ENCODE results near the gene SAPCD2. TPM values are rescaled to one million over a fixed set of nuclear protein-coding genes. Genes with fewer than 3 reads are reported as not detected.

Gene SAPCD2
- total and polyA plus RNA-seq, 8 donors: 0.04 to 0.97 (median 0.34) TPM

DNA sequence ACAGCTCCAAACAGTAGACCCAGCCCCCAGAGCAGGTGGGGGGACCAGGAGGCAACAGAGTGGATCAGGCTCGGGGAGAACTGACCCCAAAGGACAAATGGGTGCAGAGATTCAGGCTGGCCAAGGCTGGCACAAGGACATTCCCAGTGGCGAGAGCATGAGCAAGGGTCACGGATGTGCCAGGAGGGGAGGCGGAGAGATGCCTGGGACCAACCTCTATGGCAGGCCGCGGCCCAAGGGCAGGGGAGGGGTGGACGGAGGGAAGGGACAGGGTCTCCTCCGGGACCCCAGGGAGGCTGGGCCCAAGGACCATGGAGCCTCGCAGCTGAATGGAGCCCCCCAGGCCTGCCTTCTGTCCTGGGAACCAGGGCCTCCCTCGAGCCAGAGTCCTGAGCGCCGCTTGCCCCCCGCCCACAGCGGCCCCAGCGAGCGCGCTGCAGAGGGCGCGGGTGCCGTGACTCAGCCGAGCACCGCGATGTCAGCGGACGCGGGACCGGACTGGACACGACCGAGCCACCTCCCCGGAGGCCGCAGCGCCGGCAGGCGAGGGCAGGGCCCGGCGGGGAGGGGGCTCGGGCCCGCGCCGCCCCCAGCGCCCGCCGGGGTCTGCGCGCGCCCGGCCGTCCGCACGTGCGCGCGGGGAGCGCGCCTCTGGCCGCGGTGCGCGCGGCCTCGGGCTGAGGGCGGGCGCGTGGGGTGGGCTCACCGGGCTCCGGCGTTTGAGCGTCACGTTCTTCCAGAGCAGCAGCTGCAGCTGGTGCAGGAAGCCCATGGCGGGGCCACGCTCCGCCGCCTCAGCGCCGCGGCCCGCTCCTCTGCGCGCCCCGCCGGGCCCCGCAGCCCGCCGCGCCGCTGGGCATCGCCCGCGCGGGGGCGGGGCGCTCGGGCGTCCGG lies 42.7 kb downstream of the SAPCD2 start, which contains the start of gene ABCA2:
Gene ABCA2 (minus strand): TSS at position 869 of the 894 bp plus-strand sequence. CDS start 97 bp downstream, at position 772.
- Histone ChIP-seq H3K4me3 (peak within 1 kb of the TSS; percentile 49 to 68 (median 58)), H3K9me3 (no peaks in the 10 kb centered on the region), H3K36me3 (no peaks in the 10 kb centered on the region), H3K4me1 (peaks cover 15 to 21% (median 17%) of the 10 kb centered on the region in 3 donors), H3K27me3 (no peaks in the 10 kb centered on the region), H3K27ac (peak within 1 kb of the TSS; percentile 13 to 54 (median 30))
- intact Hi-C loops (cut with DNase I): loop anchor here in 1 of 3 donors (10.0 kb wide), 1 partner anchor 73 kb away; the partner anchor contains the start of gene LCN12
- whole genome bisulfite sequencing, 2 donors: 3% methylated on average over 48 to 95 of the region's 95 CpGs
- DNase-seq (no peak), FAIRE-seq (no peak), ATAC-seq (no peak)
- TF ChIP-seq, protein P1, sequence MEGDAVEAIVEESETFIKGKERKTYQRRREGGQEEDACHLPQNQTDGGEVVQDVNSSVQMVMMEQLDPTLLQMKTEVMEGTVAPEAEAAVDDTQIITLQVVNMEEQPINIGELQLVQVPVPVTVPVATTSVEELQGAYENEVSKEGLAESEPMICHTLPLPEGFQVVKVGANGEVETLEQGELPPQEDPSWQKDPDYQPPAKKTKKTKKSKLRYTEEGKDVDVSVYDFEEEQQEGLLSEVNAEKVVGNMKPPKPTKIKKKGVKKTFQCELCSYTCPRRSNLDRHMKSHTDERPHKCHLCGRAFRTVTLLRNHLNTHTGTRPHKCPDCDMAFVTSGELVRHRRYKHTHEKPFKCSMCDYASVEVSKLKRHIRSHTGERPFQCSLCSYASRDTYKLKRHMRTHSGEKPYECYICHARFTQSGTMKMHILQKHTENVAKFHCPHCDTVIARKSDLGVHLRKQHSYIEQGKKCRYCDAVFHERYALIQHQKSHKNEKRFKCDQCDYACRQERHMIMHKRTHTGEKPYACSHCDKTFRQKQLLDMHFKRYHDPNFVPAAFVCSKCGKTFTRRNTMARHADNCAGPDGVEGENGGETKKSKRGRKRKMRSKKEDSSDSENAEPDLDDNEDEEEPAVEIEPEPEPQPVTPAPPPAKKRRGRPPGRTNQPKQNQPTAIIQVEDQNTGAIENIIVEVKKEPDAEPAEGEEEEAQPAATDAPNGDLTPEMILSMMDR (IDR thresholded peaks at IDR 0.05): no peak

DNA sequence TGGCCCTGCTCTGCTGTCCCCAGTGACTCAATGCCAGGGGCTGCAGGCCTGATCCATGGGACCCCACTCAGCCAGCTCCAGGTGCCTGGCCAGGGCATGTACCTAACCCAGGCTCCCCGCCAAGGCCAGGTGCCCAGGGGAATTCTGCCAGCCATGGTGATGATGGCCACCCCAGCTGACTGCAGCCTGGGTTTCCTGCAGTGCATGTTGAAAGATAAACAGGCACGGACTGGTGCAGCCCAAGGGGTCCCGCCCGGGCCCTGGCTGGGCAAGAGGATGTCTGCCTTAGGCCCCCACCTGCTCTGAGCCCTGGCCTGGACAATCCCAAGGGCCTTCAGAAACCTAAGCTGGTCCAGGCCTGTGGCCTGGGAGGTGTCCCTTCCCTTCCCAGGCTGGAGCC lies 43.5 kb downstream of the SAPCD2 start:
- Histone ChIP-seq H3K4me3 (peak overlapping the region in 2 of 4 donors; percentile 54 to 64), H3K27ac (peak overlapping the region in 2 of 4 donors; percentile 17 to 28), H3K36me3 (no peaks in the 10 kb centered on the region), H3K4me1 (peaks cover 15 to 21% (median 17%) of the 10 kb centered on the region in 3 donors), H3K9me3 (no peaks in the 10 kb centered on the region), H3K27me3 (no peaks in the 10 kb centered on the region)
- WGBS, 2 donors: 20 to 24% methylated on average over 4 of the region's 4 CpGs
- ATAC-seq: peak; percentile 27 to 63 (median 46)
- intact Hi-C loops (cut with DNase I): loop anchor here in 1 of 3 donors (10.0 kb wide), 1 partner anchor 72 kb away; the partner anchor contains the start of gene LCN12
- TF ChIP-seq, protein P1 (IDR thresholded peaks at IDR 0.05): no peak
- peak; percentile 73 to 92 (median 80) for DNase-seq
- FAIRE-seq: no peak

DNA sequence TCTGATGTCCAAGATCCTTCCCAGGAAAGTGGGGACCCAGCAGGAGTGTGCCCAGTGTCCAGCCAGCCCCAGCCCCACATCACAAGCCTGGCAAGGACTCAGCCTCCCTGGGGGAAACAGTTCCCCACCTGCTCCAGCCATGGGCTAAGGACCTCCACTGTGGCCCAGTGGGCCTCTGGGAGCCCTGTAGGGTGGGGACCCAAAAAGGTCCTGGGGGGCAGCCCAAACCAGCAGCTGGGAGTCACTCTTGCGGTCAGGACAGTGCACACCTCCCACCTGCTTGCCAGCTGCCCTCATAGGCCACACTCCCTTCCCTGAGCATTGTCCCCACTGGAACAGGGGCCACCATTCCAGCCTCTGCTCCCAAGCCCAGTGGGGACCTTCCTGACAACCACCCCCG lies 44.0 kb downstream of the SAPCD2 start:
- intact Hi-C loops (cut with DNase I): loop anchor here in 1 of 3 donors (10.0 kb wide), 1 partner anchor 72 kb away; the partner anchor contains the start of gene LCN12
- H3K27me3 ChIP-seq: no peaks in the 10 kb centered on the region
- WGBS, 2 donors: 76 to 80% methylated on average over 2 of the region's 2 CpGs
- TF ChIP-seq, protein P1 (IDR thresholded peaks at IDR 0.05): no peak
- peaks cover 15 to 21% (median 17%) of the 10 kb centered on the region in 3 donors for H3K4me1 ChIP-seq
- H3K36me3 ChIP-seq: no peaks in the 10 kb centered on the region
- no peak overlapping the region for H3K4me3 ChIP-seq
- FAIRE-seq: no peak
- no peaks in the 10 kb centered on the region for H3K9me3 ChIP-seq
- H3K27ac ChIP-seq: peak overlapping the region in 1 of 4 donors; percentile 18
- ATAC-seq: no peak
- no peak for DNase-seq

DNA sequence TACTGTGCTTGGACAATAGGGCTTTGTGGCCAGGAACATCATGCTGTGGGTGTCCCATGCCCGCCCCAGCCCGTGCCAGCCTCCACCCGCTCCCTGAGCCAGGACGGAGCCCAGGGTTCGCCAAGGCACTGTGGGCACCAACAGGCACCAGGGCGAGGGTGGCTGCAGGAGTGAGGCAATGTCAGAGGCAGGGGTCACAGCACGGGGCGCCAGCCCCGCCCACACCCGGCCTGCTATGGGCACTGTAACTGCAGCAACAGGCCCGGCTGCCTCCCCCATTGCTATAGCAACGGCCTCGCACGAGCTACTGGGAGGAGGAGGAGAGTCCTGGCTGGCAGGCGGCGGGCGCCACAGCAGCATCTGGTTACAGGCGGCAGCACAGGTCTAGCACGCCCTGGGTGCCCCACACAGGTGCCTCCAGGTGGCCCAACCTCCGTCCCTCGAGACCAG lies 44.8 kb downstream of the SAPCD2 start:
- Histone ChIP-seq H3K4me3 (no peak overlapping the region), H3K27ac (peak overlapping the region in 1 of 4 donors; percentile 18), H3K9me3 (no peaks in the 10 kb centered on the region), H3K4me1 (peaks cover 15 to 21% (median 17%) of the 10 kb centered on the region in 3 donors), H3K36me3 (no peaks in the 10 kb centered on the region), H3K27me3 (no peaks in the 10 kb centered on the region)
- TF ChIP-seq, protein P1 (IDR thresholded peaks at IDR 0.05): no peak
- 65 to 68% methylated on average over 18 to 21 of the region's 21 CpGs for WGBS, 2 donors
- ATAC-seq (peak; percentile 7 to 49 (median 24)), DNase-seq (peak in 3 of 6 donors; percentile 66 to 77 (median 69)), FAIRE-seq (no peak)
- intact Hi-C loops (cut with DNase I): loop anchor here in 1 of 3 donors (10.0 kb wide), 1 partner anchor 71 kb away; the partner anchor contains the start of gene LCN12

Data from pancreas (tissue), 10 donors.